ENCODE data around the gene METTL22. TPM values are rescaled to one million over a fixed set of nuclear protein-coding genes. Genes with fewer than 3 reads are reported as not detected.

Gene METTL22
- total RNA-seq, 4 donors from 2014 or later, result 20.2 to 70.3 (median 45.4) TPM

DNA sequence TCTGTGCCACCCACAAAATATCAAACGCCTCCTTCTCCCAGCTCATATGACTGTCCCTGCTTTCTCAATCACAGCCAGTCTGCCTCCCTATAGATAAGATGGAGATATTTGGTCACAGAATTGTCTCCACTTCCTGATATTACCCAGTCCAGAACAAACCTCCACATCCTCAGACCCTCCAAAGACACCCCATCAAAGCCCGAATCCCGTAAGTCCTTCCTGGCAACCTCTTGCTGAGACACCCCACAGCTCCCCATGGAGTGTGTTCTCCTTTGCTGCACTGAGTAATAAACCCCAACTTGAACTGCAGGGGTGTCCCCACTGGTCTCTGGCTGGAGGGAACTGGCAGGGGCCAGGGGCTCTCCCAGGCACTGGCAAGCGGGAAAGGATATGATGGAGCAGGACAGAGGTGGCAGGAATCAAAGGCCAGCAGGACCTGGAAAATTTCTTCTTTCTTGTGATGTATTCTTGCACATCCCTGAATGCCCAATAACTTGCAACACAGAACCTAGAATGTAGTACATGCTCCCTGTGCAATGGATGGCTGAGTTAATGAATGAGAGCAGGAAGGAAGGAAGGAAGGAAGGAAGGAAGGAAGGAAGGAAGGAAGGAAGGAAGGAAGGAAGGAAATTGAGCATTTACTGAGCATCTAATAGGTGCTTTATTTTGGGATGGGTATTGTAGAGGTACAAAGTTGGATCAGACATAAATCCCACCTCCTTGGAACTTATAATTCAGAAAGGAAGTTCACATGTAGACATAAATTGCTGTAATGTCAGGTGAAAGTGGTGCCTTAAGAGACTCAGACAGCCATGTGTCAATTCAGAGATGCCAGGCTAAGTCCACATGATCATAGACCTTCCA, 45.1 kb upstream of the METTL22 start:
- intact Hi-C loops (cut with DNase I; ENCODE audit: low total_unique reads), result no loop called here
- H3K27me3 ChIP-seq, result no peaks in the 10 kb centered on the region
- H3K4me3 ChIP-seq, result no peak overlapping the region
- no peak overlapping the region for H3K27ac ChIP-seq
- no peaks in the 10 kb centered on the region for H3K4me1 ChIP-seq
- no peak for DNase-seq
- H3K36me3 ChIP-seq, result no peaks in the 10 kb centered on the region
- no peak for TF ChIP-seq POLR2A (IDR thresholded peaks at IDR 0.05)
- no peak for TF ChIP-seq CTCF (IDR thresholded peaks at IDR 0.05)
- H3K9me3 ChIP-seq, result no peaks in the 10 kb centered on the region

DNA sequence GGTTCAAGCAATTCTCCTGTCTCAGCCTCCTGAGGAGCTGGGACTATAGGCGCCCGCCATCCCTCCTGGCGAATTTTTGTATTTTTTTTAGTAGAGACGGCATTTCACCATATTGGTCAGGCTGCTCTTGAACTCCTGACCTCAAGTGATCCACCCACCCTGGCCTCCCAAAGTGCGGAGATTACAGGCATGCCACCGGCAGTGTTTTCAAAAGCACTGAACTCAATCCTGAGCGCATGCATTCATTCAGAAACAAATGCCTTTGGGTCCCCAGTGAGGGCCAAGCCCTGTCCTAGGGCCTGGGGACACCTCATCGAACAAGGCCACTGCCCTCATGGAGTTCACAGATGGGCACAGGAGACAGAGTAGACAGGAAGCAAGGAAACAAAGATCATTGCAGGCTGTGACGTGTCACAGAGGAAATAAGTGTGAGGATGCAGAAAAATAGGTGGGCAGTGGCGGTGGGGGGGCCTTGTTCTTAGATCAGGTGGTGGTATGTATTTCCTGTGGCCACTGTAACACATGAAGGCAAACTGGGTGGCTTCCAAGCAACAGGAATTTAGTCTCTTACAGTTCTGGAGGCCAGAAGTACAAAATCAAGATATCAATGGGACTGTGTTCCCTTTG, 43.7 kb upstream of the METTL22 start:
- no peaks in the 10 kb centered on the region for H3K4me1 ChIP-seq
- no peak overlapping the region for H3K27ac ChIP-seq
- DNase-seq, result no peak
- intact Hi-C loops (cut with DNase I; ENCODE audit: low total_unique reads), result no loop called here
- H3K36me3 ChIP-seq, result no peaks in the 10 kb centered on the region
- TF ChIP-seq CTCF (IDR thresholded peaks at IDR 0.05), result no peak
- no peak for TF ChIP-seq POLR2A (IDR thresholded peaks at IDR 0.05)
- no peaks in the 10 kb centered on the region for H3K27me3 ChIP-seq
- H3K4me3 ChIP-seq, result no peak overlapping the region
- no peaks in the 10 kb centered on the region for H3K9me3 ChIP-seq

GRCh38 chr16:8579559-8579958, 41.9 kb upstream of the METTL22 start:
- Histone ChIP-seq H3K27ac (no peak overlapping the region), H3K27me3 (no peaks in the 10 kb centered on the region), H3K9me3 (no peaks in the 10 kb centered on the region), H3K4me3 (no peak overlapping the region), H3K36me3 (no peaks in the 10 kb centered on the region), H3K4me1 (no peaks in the 10 kb centered on the region)
- DNase-seq, result no peak
- TF ChIP-seq POLR2A (IDR thresholded peaks at IDR 0.05), result no peak
- intact Hi-C loops (cut with DNase I; ENCODE audit: low total_unique reads), result no loop called here

DNA sequence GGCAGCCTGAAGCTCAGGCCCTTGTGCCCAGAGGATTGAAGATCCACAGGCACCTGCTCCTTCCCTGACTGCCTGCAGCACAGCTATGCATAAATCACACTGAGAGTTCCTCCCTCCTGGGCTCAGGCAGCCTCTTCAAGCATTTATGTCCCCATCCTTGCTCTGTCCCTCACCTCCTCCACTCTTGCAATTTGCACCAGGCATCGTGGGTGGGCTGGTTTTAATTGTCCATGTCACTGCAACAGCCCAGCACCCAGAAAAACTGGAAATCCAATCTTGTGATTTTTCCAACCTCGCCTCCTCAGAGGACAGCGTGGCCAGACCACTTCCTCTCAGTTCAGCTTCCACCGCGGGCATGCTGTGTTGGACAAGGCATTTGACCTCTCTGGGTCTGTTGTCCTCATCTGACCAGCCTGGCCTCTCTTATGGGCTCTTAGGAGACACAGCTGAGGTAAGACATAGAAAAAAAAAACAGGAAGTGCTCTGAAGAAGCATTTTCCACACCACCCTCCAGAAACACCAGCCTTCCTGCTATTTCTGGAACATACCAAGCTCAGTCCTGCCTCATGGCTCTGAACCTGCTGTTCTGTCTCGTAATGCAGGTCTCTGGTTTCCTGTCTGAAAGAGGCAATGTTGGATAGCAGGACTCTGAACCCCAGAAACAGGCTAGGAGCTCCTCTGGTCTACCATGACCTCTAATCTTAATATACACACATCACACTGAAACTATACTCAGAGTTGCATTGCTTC, 39.5 kb upstream of the METTL22 start:
- no peaks in the 10 kb centered on the region for H3K36me3 ChIP-seq
- H3K27me3 ChIP-seq, result no peaks in the 10 kb centered on the region
- DNase-seq, result no peak
- no peak overlapping the region for H3K4me3 ChIP-seq
- H3K27ac ChIP-seq, result no peak overlapping the region
- H3K9me3 ChIP-seq, result no peaks in the 10 kb centered on the region
- TF ChIP-seq POLR2A (IDR thresholded peaks at IDR 0.05) (no peak), CTCF (IDR thresholded peaks at IDR 0.05) (no peak)
- intact Hi-C loops (cut with DNase I; ENCODE audit: low total_unique reads), result no loop called here
- H3K4me1 ChIP-seq, result no peaks in the 10 kb centered on the region

- Histone ChIP-seq H3K27ac (no peak overlapping the region), H3K27me3 (peaks cover 0 to 3% of the 10 kb centered on the region in 2 donors), H3K4me3 (no peak overlapping the region), H3K9me3 (no peaks in the 10 kb centered on the region), H3K36me3 (no peaks in the 10 kb centered on the region), H3K4me1 (no peaks in the 10 kb centered on the region)
- TF ChIP-seq CTCF (IDR thresholded peaks at IDR 0.05) (no peak), POLR2A (IDR thresholded peaks at IDR 0.05) (no peak)
- DNase-seq, result no peak
- intact Hi-C loops (cut with DNase I; ENCODE audit: low total_unique reads), result no loop called here
These were observed 38.3 kb upstream of the METTL22 start for GRCh38 chr16:8583199-8583598.
